Astrocyte of the cerebellum (primary cell): Measurements from ENCODE around the gene CCDC73.

Experiments
- DNase-seq: peaks from one replicate; pipeline ENCODE4 v3.0.0-alpha.2; 2011; ENCODE audit warnings: low read depth
- H3K4me3 ChIP-seq: 2 replicates; pipeline ENCODE4 v1.5.1; 2011; ENCODE audit warnings: mild to moderate bottlenecking, low read depth, low read length, moderate library complexity
- CTCF ChIP-seq: IDR thresholded peaks from 2 replicates; pipeline ENCODE4 v1.5.1; 2012; ENCODE audit warnings: low read length, low read depth, moderate library complexity, mild to moderate bottlenecking; ENCODE audit errors: missing control alignments
- in situ Hi-C: cut with HindIII; loops from 2 replicates; pipeline ENCODE4 v1.10.0; 2017; ENCODE audit warnings: low sequenced_read_pairs

Gene CCDC73

DNA sequence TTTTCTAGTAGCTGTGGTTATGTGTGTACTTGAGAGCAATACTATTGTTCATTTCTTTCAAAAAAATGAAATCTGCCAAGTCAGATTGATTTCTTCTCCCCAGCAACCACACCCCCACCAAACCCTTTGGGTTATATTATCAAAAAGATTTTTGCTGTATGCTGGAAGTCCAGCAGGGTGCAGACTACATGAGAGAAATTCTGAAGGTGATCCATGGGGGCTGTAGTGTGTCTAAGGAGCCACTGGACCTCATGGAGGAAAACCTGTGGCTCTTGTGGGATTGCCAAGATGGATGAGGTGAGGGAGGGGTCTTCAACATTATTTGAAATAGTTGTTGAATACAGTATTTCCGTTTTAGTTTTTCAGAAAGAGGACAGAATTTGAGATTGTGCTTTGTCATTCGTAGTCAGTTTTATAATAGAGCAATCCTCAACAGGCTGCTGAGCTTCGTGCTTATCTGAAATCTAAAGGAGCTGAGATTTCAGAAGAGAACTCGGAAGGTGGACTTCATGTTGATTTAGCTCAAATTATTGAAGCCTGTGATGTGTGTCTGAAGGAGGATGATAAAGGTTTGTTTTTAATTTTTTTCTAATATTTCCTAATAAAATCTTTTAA, 207.8 kb downstream of the CCDC73 start:
- peak; percentile 50 for TF ChIP-seq CTCF
- no peak for DNase-seq
- in situ Hi-C loops, result no loop called here

GRCh38 chr11:32584921-32585320, 209.5 kb downstream of the CCDC73 start:
- in situ Hi-C loops, result no loop called here

More for the DNA sequence above, 207.8 kb downstream of the CCDC73 start:
- no peak overlapping the region for H3K4me3 ChIP-seq

DNA sequence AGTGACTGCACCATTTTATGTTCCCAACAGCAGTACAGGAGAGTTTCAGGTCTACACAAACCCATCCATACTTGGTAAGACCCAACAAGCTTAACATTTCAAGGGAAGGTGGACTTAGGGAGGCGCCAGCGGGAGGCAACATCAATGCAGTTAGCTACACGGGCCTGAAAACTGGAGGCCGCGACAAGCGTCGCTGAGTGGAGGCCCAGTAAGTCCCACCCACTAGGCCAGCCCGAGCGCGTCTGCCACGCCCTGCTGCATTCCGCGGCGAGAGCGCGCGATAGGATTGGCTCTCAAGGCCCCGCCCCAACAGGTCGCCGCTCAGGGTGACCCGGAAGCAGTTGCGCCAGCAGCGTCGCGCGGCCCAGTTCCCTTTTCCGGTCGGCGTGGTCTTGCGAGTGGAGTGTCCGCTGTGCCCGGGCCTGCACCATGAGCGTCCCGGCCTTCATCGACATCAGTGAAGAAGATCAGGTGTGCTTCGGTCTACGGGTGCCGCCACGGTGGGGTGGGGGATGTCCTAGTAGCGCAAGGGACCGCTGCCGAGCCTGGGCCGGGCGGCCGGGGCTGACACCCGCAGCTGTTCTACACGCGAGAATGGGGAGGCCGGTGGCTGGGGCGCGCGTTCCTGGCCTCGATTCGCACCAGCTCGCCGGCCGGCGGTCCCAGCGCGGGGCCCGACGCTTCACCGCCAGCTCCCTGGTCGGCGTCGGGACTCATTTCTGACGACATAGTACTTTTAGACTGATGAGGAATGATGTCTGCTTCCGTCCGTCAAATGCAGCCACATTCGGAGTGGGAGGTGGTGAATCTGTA, 210.8 kb downstream of the CCDC73 start, which contains the start of gene EIF3M:
TSS of gene EIF3M (plus strand) at position 373 of the 813 bp plus-strand sequence. CDS start at position 430, 57 bp downstream.
- TF ChIP-seq CTCF, result no peak
- DNase-seq, result peak; percentile 86
- peak within 1 kb of the TSS; percentile 95 for H3K4me3 ChIP-seq
- in situ Hi-C loops, result no loop called here

More at GRCh38 chr11:32584921-32585320, 209.5 kb downstream of the CCDC73 start:
- no peak for DNase-seq
- peak overlapping the region; percentile 95 for H3K4me3 ChIP-seq
- TF ChIP-seq CTCF, result no peak

GRCh38 chr11:32581556-32581955, 212.9 kb downstream of the CCDC73 start:
- H3K4me3 ChIP-seq, result no peak overlapping the region
- in situ Hi-C loops, result no loop called here
- no peak for DNase-seq
- TF ChIP-seq CTCF, result no peak

DNA sequence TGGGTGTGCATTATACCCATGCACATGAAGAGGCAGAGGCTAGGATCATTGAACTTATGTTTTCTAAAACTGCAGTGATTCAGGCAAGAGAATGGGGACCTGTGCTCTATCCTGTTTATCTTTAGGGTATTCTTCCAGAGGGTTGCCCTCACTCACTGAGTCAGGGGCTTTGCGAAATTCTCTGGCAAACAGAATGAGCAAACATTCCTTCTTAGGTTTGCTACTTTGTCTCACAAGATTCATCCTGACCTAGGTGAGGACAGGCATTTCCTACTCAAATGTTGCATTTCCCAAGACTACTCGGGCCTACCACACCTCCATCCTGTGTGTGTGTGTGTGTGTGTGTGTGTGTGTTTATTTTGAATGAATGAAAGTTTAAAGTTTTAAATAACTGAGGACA, 213.5 kb downstream of the CCDC73 start:
- H3K4me3 ChIP-seq, result no peak overlapping the region
- in situ Hi-C loops, result no loop called here
- no peak for DNase-seq
- TF ChIP-seq CTCF, result no peak

- in situ Hi-C loops, result no loop called here
Observed at GRCh38 chr11:32576456-32576855, 218.0 kb downstream of the CCDC73 start.

More at GRCh38 chr11:32576456-32576855, 218.0 kb downstream of the CCDC73 start:
- TF ChIP-seq CTCF, result no peak
- no peak for DNase-seq
- no peak overlapping the region for H3K4me3 ChIP-seq
